Measurements from ENCODE around the gene BLOC1S5. TPM values are rescaled to one million over a fixed set of nuclear protein-coding genes. Genes with fewer than 3 reads are reported as not detected.

Gene BLOC1S5
- polyA plus RNA-seq, 3 donors: 3.7 to 11.7 (median 9.2) TPM

DNA sequence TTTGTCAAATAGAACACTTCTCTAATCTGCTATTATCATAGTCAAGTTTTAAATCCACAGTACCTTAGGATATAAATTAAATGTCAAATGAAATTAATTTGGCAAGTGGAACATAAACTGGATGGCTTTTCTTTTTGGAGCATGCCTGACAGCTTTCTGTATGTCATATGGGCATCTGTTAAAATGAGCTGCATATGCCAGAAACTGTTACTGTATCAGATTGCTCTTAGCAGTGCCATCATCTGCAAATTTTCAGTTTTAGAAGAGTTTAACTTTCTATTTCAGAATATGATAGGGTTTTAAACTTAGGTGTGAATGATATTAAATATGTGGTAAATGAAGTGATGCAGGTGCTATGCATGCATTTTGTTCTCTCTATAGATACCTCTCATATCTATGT is 41.6 kb upstream of the BLOC1S5 start:
- TF ChIP-seq, protein P1, sequence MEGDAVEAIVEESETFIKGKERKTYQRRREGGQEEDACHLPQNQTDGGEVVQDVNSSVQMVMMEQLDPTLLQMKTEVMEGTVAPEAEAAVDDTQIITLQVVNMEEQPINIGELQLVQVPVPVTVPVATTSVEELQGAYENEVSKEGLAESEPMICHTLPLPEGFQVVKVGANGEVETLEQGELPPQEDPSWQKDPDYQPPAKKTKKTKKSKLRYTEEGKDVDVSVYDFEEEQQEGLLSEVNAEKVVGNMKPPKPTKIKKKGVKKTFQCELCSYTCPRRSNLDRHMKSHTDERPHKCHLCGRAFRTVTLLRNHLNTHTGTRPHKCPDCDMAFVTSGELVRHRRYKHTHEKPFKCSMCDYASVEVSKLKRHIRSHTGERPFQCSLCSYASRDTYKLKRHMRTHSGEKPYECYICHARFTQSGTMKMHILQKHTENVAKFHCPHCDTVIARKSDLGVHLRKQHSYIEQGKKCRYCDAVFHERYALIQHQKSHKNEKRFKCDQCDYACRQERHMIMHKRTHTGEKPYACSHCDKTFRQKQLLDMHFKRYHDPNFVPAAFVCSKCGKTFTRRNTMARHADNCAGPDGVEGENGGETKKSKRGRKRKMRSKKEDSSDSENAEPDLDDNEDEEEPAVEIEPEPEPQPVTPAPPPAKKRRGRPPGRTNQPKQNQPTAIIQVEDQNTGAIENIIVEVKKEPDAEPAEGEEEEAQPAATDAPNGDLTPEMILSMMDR (IDR thresholded peaks at IDR 0.05): no peak
- no peaks in the 10 kb centered on the region for H3K9me3 ChIP-seq (replicated peaks in 1 of 2; ENCODE audit: control insufficient read depth in 1 of 2, insufficient read depth in 1 of 2, low read length in 2 of 2)
- H3K4me3 Mint-ChIP-seq: no peak overlapping the region
- no peak overlapping the region for H3K4me2 ChIP-seq (replicated peaks; ENCODE audit: extremely low read depth, low read length, poor library complexity, severe bottlenecking)
- H3K4me1 ChIP-seq (ENCODE audit: control insufficient read depth in 1 of 2, insufficient read depth in 2 of 2, low read length in 2 of 2): peaks cover 6 to 11% of the 10 kb centered on the region in 2 donors
- no peaks in the 10 kb centered on the region for H3K36me3 ChIP-seq (replicated peaks in 1 of 2; ENCODE audit: control insufficient read depth in 1 of 2, insufficient read depth in 2 of 2, low read length in 2 of 2)
- no peaks in the 10 kb centered on the region for H3K36me3 Mint-ChIP-seq
- H3K27ac ChIP-seq (ENCODE audit: low read depth in 1 of 2, low read length in 2 of 2): no peak overlapping the region
- H3K27me3 Mint-ChIP-seq (ENCODE audit: low read depth in 3 of 3): peaks cover 2 to 9% (median 6%) of the 10 kb centered on the region in 3 donors
- peaks cover 15% of the 10 kb centered on the region for H3K4me1 Mint-ChIP-seq
- DNase-seq: no peak
- no peak overlapping the region for H3K9ac ChIP-seq (ENCODE audit: insufficient read depth, low read length, poor library complexity, severe bottlenecking)
- intact Hi-C loops (cut with micrococcal nuclease): no loop called here
- no peaks in the 10 kb centered on the region for H4K20me1 ChIP-seq (ENCODE audit: insufficient read depth, low read length)
- peaks cover 2 to 9% (median 3%) of the 10 kb centered on the region in 7 donors for H3K9me3 Mint-ChIP-seq
- no peak overlapping the region for H3K27ac Mint-ChIP-seq
- H3K27me3 ChIP-seq (ENCODE audit: control insufficient read depth in 2 of 2, insufficient read depth in 2 of 2, low read length in 2 of 2): no peaks in the 10 kb centered on the region
- peaks cover 14% of the 10 kb centered on the region for H3K79me2 ChIP-seq (ENCODE audit: insufficient read depth, low read length)
- no peak overlapping the region for H3K4me3 ChIP-seq (replicated peaks in 1 of 3; ENCODE audit: low read depth in 2 of 3, low read length in 3 of 3)
- H2AFZ ChIP-seq (ENCODE audit: insufficient read depth, low read depth, low read length, poor library complexity, severe bottlenecking): no peak overlapping the region

DNA sequence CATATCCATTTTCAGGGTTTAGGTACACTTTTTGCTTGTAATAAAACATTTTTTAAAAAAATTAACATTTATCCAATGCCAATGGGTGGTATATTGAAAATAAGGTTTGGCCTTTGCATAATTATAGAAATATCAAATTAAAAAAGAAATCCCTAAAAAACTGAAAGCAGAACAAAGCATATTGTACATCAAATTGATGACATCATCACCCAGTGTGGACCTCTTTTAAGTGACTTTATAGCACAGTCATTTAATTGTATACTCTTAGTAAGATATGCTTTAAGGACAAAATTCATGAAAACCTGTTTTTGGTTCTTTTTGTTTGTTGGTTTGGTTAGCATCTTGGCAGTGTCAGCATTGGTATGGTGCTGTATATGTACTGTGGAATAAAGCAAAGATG is 39.5 kb upstream of the BLOC1S5 start:
- intact Hi-C loops (cut with micrococcal nuclease): loop anchor here (2.0 to 5.0 kb wide), 2 partner anchors 39 to 41 kb away; partner anchors contain the start of gene BLOC1S5 (in 2 of the 2)
- Histone ChIP-seq H3K79me2 (ENCODE audit: insufficient read depth, low read length) (peaks cover 35% of the 10 kb centered on the region), H3K4me3 (replicated peaks in 1 of 3; ENCODE audit: low read depth in 2 of 3, low read length in 3 of 3) (no peak overlapping the region), H2AFZ (ENCODE audit: insufficient read depth, low read depth, low read length, poor library complexity, severe bottlenecking) (peak overlapping the region; percentile 4), H3K4me2 (replicated peaks; ENCODE audit: extremely low read depth, low read length, poor library complexity, severe bottlenecking) (no peak overlapping the region), H3K9me3 (replicated peaks in 1 of 2; ENCODE audit: control insufficient read depth in 1 of 2, insufficient read depth in 1 of 2, low read length in 2 of 2) (no peaks in the 10 kb centered on the region), H3K27ac (ENCODE audit: low read depth in 1 of 2, low read length in 2 of 2) (no peak overlapping the region), H3K4me1 (ENCODE audit: control insufficient read depth in 1 of 2, insufficient read depth in 2 of 2, low read length in 2 of 2) (peaks cover 9 to 19% of the 10 kb centered on the region in 2 donors), H3K9ac (ENCODE audit: insufficient read depth, low read length, poor library complexity, severe bottlenecking) (no peak overlapping the region), H3K36me3 (replicated peaks in 1 of 2; ENCODE audit: control insufficient read depth in 1 of 2, insufficient read depth in 2 of 2, low read length in 2 of 2) (peaks cover 0 to 4% of the 10 kb centered on the region in 2 donors), H3K27me3 (ENCODE audit: control insufficient read depth in 2 of 2, insufficient read depth in 2 of 2, low read length in 2 of 2) (no peaks in the 10 kb centered on the region), H4K20me1 (ENCODE audit: insufficient read depth, low read length) (no peaks in the 10 kb centered on the region)
- H3K27me3 Mint-ChIP-seq (ENCODE audit: low read depth in 3 of 3): peaks cover 2 to 5% (median 3%) of the 10 kb centered on the region in 3 donors
- peaks cover 24% of the 10 kb centered on the region for H3K4me1 Mint-ChIP-seq
- H3K4me3 Mint-ChIP-seq: no peak overlapping the region
- H3K36me3 Mint-ChIP-seq: peaks cover under 1 to 2% of the 10 kb centered on the region in 2 donors
- DNase-seq: no peak
- no peak overlapping the region for H3K27ac Mint-ChIP-seq
- H3K9me3 Mint-ChIP-seq: peaks cover 2 to 9% (median 3%) of the 10 kb centered on the region in 7 donors
- TF ChIP-seq, protein P1 (IDR thresholded peaks at IDR 0.05): no peak

Data from CD14-positive monocyte (primary cell).